K562 (cell line): ENCODE data around the gene ZNHIT1. TPM values are rescaled to one million over a fixed set of nuclear protein-coding genes. Genes with fewer than 3 reads are reported as not detected.

Experiments used
- ARID3A ChIP-seq: IDR thresholded peaks from 2 replicates; pipeline ENCODE4 v1.6.1; 2012; ENCODE audit warnings: low read depth, low read length, improper control_type of control experiment, borderline replicate concordance
- CGGBP1 ChIP-seq: fragments of 250-450 bp; sonication (Bioruptor Pico); IDR thresholded peaks from 2 replicates; pipeline ENCODE4 v1.9.0; 2021; ENCODE audit warnings: mild to moderate bottlenecking
- DMBX1 ChIP-seq: fragments of 250-450 bp; sonication (Bioruptor Pico); IDR thresholded peaks from 2 replicates; pipeline ENCODE4 v1.8.0; 2022; ENCODE audit warnings: inconsistent platforms, mild to moderate bottlenecking, moderate library complexity, borderline replicate concordance
- EP400 ChIP-seq: fragments of 450-650 bp; IDR thresholded peaks from 2 replicates; pipeline ENCODE4 v1.6.1; 2017; ENCODE audit warnings: antibody characterized with exemption, mild to moderate bottlenecking, moderate library complexity
- FOXA3 ChIP-seq, 2 experiments: fragments of 450-650 bp in 1 of 2; sonication (generic) in 1 of 2; formaldehyde crosslinking; IDR thresholded peaks in 1 of 2; conservative IDR thresholded peaks in 1 of 2; 2 replicates each; pipeline versions ENCODE4 v1.4.0 to v1.8.0; 2020 to 2022; ENCODE audit warnings: mild to moderate bottlenecking in 2 of 2, missing genetic modification reagents in 1 of 2
- FUS ChIP-seq: fragments of 200-400 bp; formaldehyde crosslinking; optimal IDR thresholded peaks from 2 replicates; pipeline ENCODE3; 2017; ENCODE audit warnings: low read depth, low read length
- MEF2A ChIP-seq: IDR thresholded peaks from 2 replicates; pipeline ENCODE4 v1.6.1; 2011; ENCODE audit warnings: low read depth, mild to moderate bottlenecking, low read length, moderate library complexity; ENCODE audit not compliant: control insufficient read depth
- MYBL2 ChIP-seq, 2 experiments: fragments of 450-650 bp in 1 of 2; sonication (generic) in 1 of 2; formaldehyde crosslinking in 1 of 2; IDR thresholded peaks; 2 replicates each; pipeline versions ENCODE4 v1.6.1 to v1.8.1; 2017 to 2022; ENCODE audit warnings: borderline replicate concordance in 1 of 2, inconsistent platforms in 1 of 2, low read depth in 1 of 2, mild to moderate bottlenecking in 1 of 2, missing genetic modification reagents in 1 of 2, moderate library complexity in 1 of 2
- NCOR1 ChIP-seq: fragments of 450-650 bp; IDR thresholded peaks from 2 replicates; pipeline ENCODE4 v1.6.1; 2016; ENCODE audit warnings: mild to moderate bottlenecking, moderate library complexity
- PKNOX1 ChIP-seq: fragments of 450-650 bp; IDR thresholded peaks from 2 replicates; pipeline ENCODE4 v1.6.1; 2016
- POLR2AphosphoS2 ChIP-seq: IDR thresholded peaks from 2 replicates; pipeline ENCODE4 v1.6.1; 2012; ENCODE audit warnings: low read length, improper control_type of control experiment
- RBM14 ChIP-seq: fragments of 200-400 bp; formaldehyde crosslinking; IDR thresholded peaks from 2 replicates; pipeline ENCODE4 v1.6.1; 2018; ENCODE audit warnings: low read depth, mild to moderate bottlenecking, low read length, moderate library complexity, borderline replicate concordance; ENCODE audit not compliant: insufficient read depth
- THRB ChIP-seq: fragments of 450-650 bp; formaldehyde crosslinking; conservative IDR thresholded peaks from 2 replicates; pipeline ENCODE4 v1.4.0; 2022; ENCODE audit warnings: mild to moderate bottlenecking, missing genetic modification characterization
- U2AF1 ChIP-seq: fragments of 200-400 bp; formaldehyde crosslinking; optimal IDR thresholded peaks from 2 replicates; pipeline ENCODE3; 2017; ENCODE audit warnings: mild to moderate bottlenecking, low read depth, low read length, moderate library complexity
- ZKSCAN8 ChIP-seq: fragments of 200-800 bp; sonication (Bioruptor generic); IDR thresholded peaks from 2 replicates; pipeline ENCODE4 v1.6.1; 2016; ENCODE audit warnings: missing genetic modification characterization, missing compliant biosample characterization
- ZNF224 ChIP-seq: sonication (generic); formaldehyde crosslinking; IDR thresholded peaks from 2 replicates; pipeline ENCODE4 v1.8.0; 2022; ENCODE audit warnings: mild to moderate bottlenecking, missing genetic modification reagents
- ZNF518B ChIP-seq: fragments of 250-450 bp; sonication (Bioruptor Pico); IDR thresholded peaks from 2 replicates; pipeline ENCODE4 v1.5.0; 2021; ENCODE audit warnings: mild to moderate bottlenecking, moderate library complexity
- ZNF57 ChIP-seq: fragments of 450-650 bp; formaldehyde crosslinking; IDR thresholded peaks from 2 replicates; pipeline ENCODE4 v1.4.0; 2020; ENCODE audit warnings: mild to moderate bottlenecking, moderate library complexity
- ZNF717 ChIP-seq: fragments of 250-450 bp; sonication (Bioruptor Pico); IDR thresholded peaks from 2 replicates; pipeline ENCODE4 v1.5.0; 2021
- polyA plus RNA-seq, 8 experiments: library from polyadenylated mRNA; depleted of rRNA in 4 of 8; stranded (reverse) in 5 of 8; unstranded in 3 of 8; fragments of >200 nt; fragmentation: Nextera tagmentation in 2 of 8; fragmentation: Illumina TruSeq in 1 of 8; extraction: Ambion mirVana in 2 of 8; extraction: Trizol in 1 of 8; gene quantifications; 2 replicates each; pipeline versions ENCODE4 v1.2.1 to v1.2.3, GENCODE V29; 2011 to 2014; ENCODE audit warnings: inconsistent platforms in 1 of 8, missing spikeins in 1 of 8
- total RNA-seq, 7 experiments: library from RNA; depleted of rRNA in 6 of 7; stranded (reverse); fragments of >200 nt in 6 of 7; fragmentation: Illumina TruSeq in 2 of 7; extraction: Trizol in 2 of 7; gene quantifications; 2 replicates each; pipeline versions ENCODE4 v1.2.1 to v1.2.3, GENCODE V29; 2011 to 2021; ENCODE audit warnings: low replicate concordance in 1 of 7

The ZNHIT1 gene
- total and polyA plus RNA-seq, 9 of the 15 experiments (the other 6 are each of a cell fraction or from before 2014, with no cell fraction given): 6.4 to 162 (median 70.1) TPM

- TF ChIP-seq RBM14 (no peak), NCOR1 (no peak), U2AF1 (no peak), POLR2AphosphoS2 (no peak), ZNF224 (CRISPR knock-in tag) (no peak), MEF2A (no peak), DMBX1 (CRISPR knock-in tag) (no peak), ZNF57 (CRISPR knock-in tag) (no peak), ZKSCAN8 (CRISPR knock-in tag) (no peak), FUS (no peak), ZNF717 (no peak), PKNOX1 (peak; percentile 42), FOXA3 (CRISPR knock-in tag; conservative IDR thresholded peaks at IDR 0.05 in 1 of 2, IDR thresholded peaks at IDR 0.05 in 1 of 2) (no peak), EP400 (peak; percentile 84), CGGBP1 (CRISPR knock-in tag) (no peak), THRB (CRISPR knock-in tag) (no peak; the same call in 1 of the 2 replicates), ZNF518B (CRISPR knock-in tag) (no peak), MYBL2 (IDR thresholded peaks at IDR 0.05; ENCODE audit: low read depth) (no peak), MYBL2 (CRISPR knock-in tag; IDR thresholded peaks at IDR 0.05; ENCODE audit: borderline replicate concordance) (no peak), ARID3A (no peak; the same call in 1 of the 2 replicates)
These were observed 34.1 kb downstream of the ZNHIT1 start (continued) for GRCh38 chr7:101251871-101252659.
